Caco-2 (cell line): ENCODE data around the gene SH3BP5. TPM values are rescaled to one million over a fixed set of nuclear protein-coding genes. Genes with fewer than 3 reads are reported as not detected.
A peak's percentile ranks its signal among the peaks of the same experiment; 100 is the strongest.

Experiments
- BruUV-seq: library from RNA; stranded (reverse); fragments of 400-500 nt; replicated peaks from 2 replicates; lab custom pipeline; 2021; lab: Mats Ljungman, UMichigan
- CTCF ChIA-PET: fragments of 300-600 bp; sonication (Branson Sonifier 250); formaldehyde crosslinking; loops from one replicate; lab custom pipeline; 2022; ENCODE audit warnings: antibody characterized with exemption; lab: Charles Lee
- POLR2A ChIA-PET: fragments of 300-600 bp; sonication (Branson Sonifier 250); formaldehyde crosslinking; loops from one replicate; lab custom pipeline; 2022; ENCODE audit warnings: antibody characterized with exemption; lab: Charles Lee
- DNase-seq, 2 experiments: peaks; one replicate each; pipeline versions ENCODE4 v3.0.0 to v3.0.0-alpha.2; 2020 to 2022
- H3K27me3 ChIP-seq: replicated peaks from 2 replicates; pipeline ENCODE4 v1.6.0; 2011; ENCODE audit warnings: low read length; ENCODE audit not compliant: control insufficient read depth, insufficient read depth
- H3K36me3 ChIP-seq: 2 replicates; pipeline ENCODE4 v1.5.1; 2011; ENCODE audit warnings: low read length; ENCODE audit not compliant: control insufficient read depth, insufficient read depth
- H3K4me1 ChIP-seq: fragments of 250-450 bp; sonication (Bioruptor Pico); 2 replicates; pipeline ENCODE4 v1.5.1; 2020; ENCODE audit warnings: mild to moderate bottlenecking
- H3K4me3 ChIP-seq: 2 replicates; pipeline ENCODE4 v1.5.1; 2011; ENCODE audit warnings: low read depth, mild to moderate bottlenecking, control low read depth, low read length
- H3K9me3 ChIP-seq: fragments of 250-450 bp; sonication (Bioruptor Pico); 2 replicates; pipeline ENCODE4 v1.5.1; 2020; ENCODE audit warnings: mild to moderate bottlenecking, moderate library complexity
- H3K27ac Mint-ChIP-seq: one replicate; pipeline ENCODE4 v1.8.0; 2022; ENCODE audit warnings: mixed read lengths; ENCODE audit not compliant: unreplicated experiment
- H3K27me3 Mint-ChIP-seq: one replicate; pipeline ENCODE4 v1.8.0; 2022; ENCODE audit warnings: mixed read lengths; ENCODE audit not compliant: insufficient read depth, unreplicated experiment
- H3K36me3 Mint-ChIP-seq: one replicate; pipeline ENCODE4 v1.8.0; 2022; ENCODE audit warnings: mild to moderate bottlenecking, mixed read lengths; ENCODE audit not compliant: insufficient read depth, unreplicated experiment
- H3K4me1 Mint-ChIP-seq: one replicate; pipeline ENCODE4 v1.8.0; 2022; ENCODE audit warnings: low read depth, mixed read lengths; ENCODE audit not compliant: unreplicated experiment
- H3K4me3 Mint-ChIP-seq: one replicate; pipeline ENCODE4 v1.8.0; 2022; ENCODE audit warnings: mild to moderate bottlenecking, moderate library complexity, mixed read lengths; ENCODE audit not compliant: unreplicated experiment
- H3K9me3 Mint-ChIP-seq: one replicate; pipeline ENCODE4 v1.8.0; 2022; ENCODE audit warnings: mixed read lengths; ENCODE audit not compliant: unreplicated experiment
- intact Hi-C: fragments of 100-400 bp; cut with micrococcal nuclease; formaldehyde crosslinking; loops from one replicate; pipeline ENCODE4 v1.10.0; 2022; ENCODE audit not compliant: unreplicated experiment
- total RNA-seq: library from RNA; stranded (reverse); gene quantifications from 2 replicates; pipeline ENCODE4 v1.2.3, GENCODE V29; 2022
- TF ChIP-seq, protein P1 (sequence below), 2 experiments: fragments of 200-600 bp in 1 of 2; IDR thresholded peaks; 1 replicate in 1 of 2; 2 replicates in 1 of 2; pipeline versions ENCODE4 v1.5.1 to v1.8.0; 2011 to 2022; ENCODE audit warnings: antibody characterized with exemption in 1 of 2, control low read depth in 1 of 2, inconsistent platforms in 1 of 2, low read depth in 1 of 2, low read length in 1 of 2, mild to moderate bottlenecking in 1 of 2, moderate library complexity in 1 of 2; ENCODE audit not compliant: insufficient read depth in 1 of 2, severe bottlenecking in 1 of 2, unreplicated experiment in 1 of 2

Gene SH3BP5
- total RNA-seq, 1 experiment from 2014 or later: 26.1 TPM

GRCh38 chr3:15314276-15314675 is 18.1 kb downstream of the SH3BP5 start:
- Mint-ChIP-seq H3K27me3 (no peaks in the 10 kb centered on the region), H3K27ac (peak overlapping the region; percentile 38), H3K4me1 (peaks cover 20% of the 10 kb centered on the region), H3K36me3 (peaks cover 24% of the 10 kb centered on the region), H3K9me3 (no peaks in the 10 kb centered on the region), H3K4me3 (no peak overlapping the region)
- TF ChIP-seq, protein P1, sequence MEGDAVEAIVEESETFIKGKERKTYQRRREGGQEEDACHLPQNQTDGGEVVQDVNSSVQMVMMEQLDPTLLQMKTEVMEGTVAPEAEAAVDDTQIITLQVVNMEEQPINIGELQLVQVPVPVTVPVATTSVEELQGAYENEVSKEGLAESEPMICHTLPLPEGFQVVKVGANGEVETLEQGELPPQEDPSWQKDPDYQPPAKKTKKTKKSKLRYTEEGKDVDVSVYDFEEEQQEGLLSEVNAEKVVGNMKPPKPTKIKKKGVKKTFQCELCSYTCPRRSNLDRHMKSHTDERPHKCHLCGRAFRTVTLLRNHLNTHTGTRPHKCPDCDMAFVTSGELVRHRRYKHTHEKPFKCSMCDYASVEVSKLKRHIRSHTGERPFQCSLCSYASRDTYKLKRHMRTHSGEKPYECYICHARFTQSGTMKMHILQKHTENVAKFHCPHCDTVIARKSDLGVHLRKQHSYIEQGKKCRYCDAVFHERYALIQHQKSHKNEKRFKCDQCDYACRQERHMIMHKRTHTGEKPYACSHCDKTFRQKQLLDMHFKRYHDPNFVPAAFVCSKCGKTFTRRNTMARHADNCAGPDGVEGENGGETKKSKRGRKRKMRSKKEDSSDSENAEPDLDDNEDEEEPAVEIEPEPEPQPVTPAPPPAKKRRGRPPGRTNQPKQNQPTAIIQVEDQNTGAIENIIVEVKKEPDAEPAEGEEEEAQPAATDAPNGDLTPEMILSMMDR (IDR thresholded peaks at IDR 0.05; ENCODE audit: insufficient read depth in 1 of 2, low read depth in 1 of 2, low read length in 1 of 2, severe bottlenecking in 1 of 2, unreplicated experiment in 1 of 2): no peak
- Histone ChIP-seq H3K4me1 (peaks cover 47% of the 10 kb centered on the region), H3K4me3 (no peak overlapping the region), H3K27me3 (no peaks in the 10 kb centered on the region), H3K9me3 (no peaks in the 10 kb centered on the region), H3K36me3 (no peaks in the 10 kb centered on the region)
- POLR2A ChIA-PET: no interaction called here
- CTCF ChIA-PET: no interaction called here
- no peak for DNase-seq
- BruUV-seq: no TSS peak
- intact Hi-C loops: no loop called here

- Mint-ChIP-seq H3K36me3 (peaks cover 25% of the 10 kb centered on the region), H3K27me3 (no peaks in the 10 kb centered on the region), H3K9me3 (no peaks in the 10 kb centered on the region), H3K27ac (no peak overlapping the region), H3K4me3 (no peak overlapping the region), H3K4me1 (peaks cover 25% of the 10 kb centered on the region)
- TF ChIP-seq, protein P1 (IDR thresholded peaks at IDR 0.05; ENCODE audit: insufficient read depth in 1 of 2, low read depth in 1 of 2, low read length in 1 of 2, severe bottlenecking in 1 of 2, unreplicated experiment in 1 of 2): no peak
- no peak overlapping the region for H3K4me3 ChIP-seq
- POLR2A ChIA-PET: no interaction called here
- H3K9me3 ChIP-seq: no peaks in the 10 kb centered on the region
- H3K4me1 ChIP-seq: peaks cover 47% of the 10 kb centered on the region
- no peak for DNase-seq
- no peaks in the 10 kb centered on the region for H3K36me3 ChIP-seq
- CTCF ChIA-PET: no interaction called here
- no TSS peak for BruUV-seq
- no peaks in the 10 kb centered on the region for H3K27me3 ChIP-seq
- intact Hi-C loops: no loop called here
These were observed 18.9 kb downstream of the SH3BP5 start for GRCh38 chr3:15313461-15313860.

DNA sequence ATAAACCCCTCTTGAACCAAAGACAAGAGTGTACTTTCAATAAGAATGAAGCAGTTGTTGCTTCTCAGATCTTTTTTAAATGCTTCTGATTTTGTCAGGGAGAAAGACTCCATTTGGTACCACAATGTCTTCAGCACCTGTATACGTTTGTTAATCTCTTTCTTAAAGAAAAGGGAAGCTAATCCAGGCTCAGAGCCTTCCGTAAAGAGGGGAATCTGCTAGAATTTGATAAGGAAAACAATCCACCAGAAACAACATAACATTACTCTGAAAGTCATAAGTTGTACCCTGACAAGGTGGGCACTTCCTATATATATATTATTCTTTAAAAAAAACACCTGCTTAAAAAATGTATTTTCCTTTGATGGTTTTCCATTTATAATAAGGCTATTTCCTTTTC is 19.8 kb downstream of the SH3BP5 start:
- H3K4me1 Mint-ChIP-seq: peaks cover 30% of the 10 kb centered on the region
- H3K27me3 ChIP-seq: no peaks in the 10 kb centered on the region
- ChIA-PET CTCF (no interaction called here), POLR2A (no interaction called here)
- H3K36me3 ChIP-seq: no peaks in the 10 kb centered on the region
- H3K27me3 Mint-ChIP-seq: no peaks in the 10 kb centered on the region
- BruUV-seq: no TSS peak
- H3K4me1 ChIP-seq: peaks cover 56% of the 10 kb centered on the region
- H3K27ac Mint-ChIP-seq: no peak overlapping the region
- H3K36me3 Mint-ChIP-seq: peaks cover 30% of the 10 kb centered on the region
- no peaks in the 10 kb centered on the region for H3K9me3 ChIP-seq
- no peak overlapping the region for H3K4me3 Mint-ChIP-seq
- intact Hi-C loops: no loop called here
- TF ChIP-seq, protein P1 (IDR thresholded peaks at IDR 0.05; ENCODE audit: insufficient read depth in 1 of 2, low read depth in 1 of 2, low read length in 1 of 2, severe bottlenecking in 1 of 2, unreplicated experiment in 1 of 2): no peak
- no peak overlapping the region for H3K4me3 ChIP-seq
- DNase-seq: no peak
- H3K9me3 Mint-ChIP-seq: no peaks in the 10 kb centered on the region
